ENCODE measurements around the gene CNTN2. TPM values are rescaled to one million over a fixed set of nuclear protein-coding genes. Genes with fewer than 3 reads are reported as not detected.

CNTN2 gene
- total and polyA plus RNA-seq, 2 of the 4 experiments (the other 2 are of a cell fraction), result not detected

- Histone ChIP-seq H3K18ac (ENCODE audit: low read depth, low read length) (no peak overlapping the region), H3K23ac (ENCODE audit: low read depth, low read length) (no peak overlapping the region), H3K36me3 (ENCODE audit: control insufficient read depth, insufficient read depth, low read length) (no peaks in the 10 kb centered on the region), H3K4me2 (ENCODE audit: low read depth, low read length) (no peak overlapping the region), H4K91ac (ENCODE audit: insufficient read depth, low read depth, low read length) (no peak overlapping the region), H3K14ac (replicated peaks; ENCODE audit: low read depth, low read length) (no peak overlapping the region), H3K27me3 (ENCODE audit: control insufficient read depth, insufficient read depth, low read length) (no peaks in the 10 kb centered on the region), H3K4me3 (ENCODE audit: insufficient read depth, low read depth, low read length) (no peak overlapping the region), H2AFZ (replicated peaks; ENCODE audit: low read length, poor library complexity) (no peak overlapping the region), H4K5ac (ENCODE audit: low read depth, low read length) (no peak overlapping the region), H3K4ac (ENCODE audit: low read depth, low read length) (no peak overlapping the region), H2BK120ac (ENCODE audit: low read depth, low read length) (no peak overlapping the region), H4K20me1 (ENCODE audit: insufficient read depth, low read length) (no peaks in the 10 kb centered on the region), H3K9ac (ENCODE audit: low read depth, low read length) (no peak overlapping the region), H3K56ac (ENCODE audit: extremely low read depth, insufficient read depth, low read length) (no peak overlapping the region), H2BK5ac (ENCODE audit: low read depth, low read length, poor library complexity, severe bottlenecking) (no peak overlapping the region), H4K8ac (ENCODE audit: low read depth in 2 of 2, low read length in 2 of 2) (no peak overlapping the region), H3K9me3 (ENCODE audit: control insufficient read depth, insufficient read depth, low read length) (no peaks in the 10 kb centered on the region), H2AK9ac (replicated peaks; ENCODE audit: low read depth, low read length, poor library complexity) (no peak overlapping the region), H2AK5ac (ENCODE audit: low read depth, low read length) (no peak overlapping the region), H3K79me1 (ENCODE audit: low read depth in 1 of 2, low read length in 2 of 2) (peaks cover 8 to 19% of the 10 kb centered on the region in 2 experiments; a peak in 3 of 4 replicates), H3K27ac (ENCODE audit: insufficient read depth, low read length) (no peak overlapping the region), H3K9me1 (ENCODE audit: insufficient read depth, low read length) (no peaks in the 10 kb centered on the region), H2BK20ac (ENCODE audit: low read depth, low read length) (no peak overlapping the region), H2BK15ac (ENCODE audit: low read depth, low read length) (no peak overlapping the region), H3K4me1 (ENCODE audit: control insufficient read depth, insufficient read depth, low read length) (peaks cover 2% of the 10 kb centered on the region; the same call in 1 of the 2 replicates)
- POLR2A ChIA-PET (ENCODE audit: unreplicated experiment), result no interaction called here
- BruUV-seq (replicated peaks), result no TSS peak
- TF ChIP-seq MXI1 (IDR thresholded peaks at IDR 0.05; ENCODE audit: borderline replicate concordance, low read depth, low read length) (no peak), BHLHE40 (IDR thresholded peaks at IDR 0.05; ENCODE audit: low read depth, low read length) (no peak), NFE2L2 (IDR thresholded peaks at IDR 0.05; ENCODE audit: low read depth, low read length) (no peak), RAD21 (IDR thresholded peaks at IDR 0.05; ENCODE audit: low read length) (no peak), CTCF (conservative IDR thresholded peaks at IDR 0.05; ENCODE audit: low read depth, low read length) (no peak)
- TF ChIP-seq, protein P1, sequence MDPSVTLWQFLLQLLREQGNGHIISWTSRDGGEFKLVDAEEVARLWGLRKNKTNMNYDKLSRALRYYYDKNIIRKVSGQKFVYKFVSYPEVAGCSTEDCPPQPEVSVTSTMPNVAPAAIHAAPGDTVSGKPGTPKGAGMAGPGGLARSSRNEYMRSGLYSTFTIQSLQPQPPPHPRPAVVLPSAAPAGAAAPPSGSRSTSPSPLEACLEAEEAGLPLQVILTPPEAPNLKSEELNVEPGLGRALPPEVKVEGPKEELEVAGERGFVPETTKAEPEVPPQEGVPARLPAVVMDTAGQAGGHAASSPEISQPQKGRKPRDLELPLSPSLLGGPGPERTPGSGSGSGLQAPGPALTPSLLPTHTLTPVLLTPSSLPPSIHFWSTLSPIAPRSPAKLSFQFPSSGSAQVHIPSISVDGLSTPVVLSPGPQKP (IDR thresholded peaks at IDR 0.05; ENCODE audit: borderline replicate concordance, low read depth, low read length), result no peak
- in situ Hi-C loops (cut with MboI; ENCODE audit: low sequenced_read_pairs), result no loop called here
- WGBS, 2 experiments (ENCODE audit: extremely low coverage in 2 of 2, insufficient read length in 1 of 2), result no CpG with 5 or more reads among the region's 7 CpGs
- dilution Hi-C loops (cut with HindIII; ENCODE audit: low sequenced_read_pairs, unreplicated experiment), result no loop called here
- CTCF ChIA-PET, result interaction anchor here (0.6 kb wide), 1 partner anchor 129 kb away, joined by 4 read pairs; no protein-coding TSS in a partner anchor
- DNase-seq (no peak), ATAC-seq (ENCODE audit: low read depth) (no peak)
- intact Hi-C loops (cut with micrococcal nuclease), result no loop called here
Measured at GRCh38 chr1:205124726-205125125, 81.7 kb downstream of the CNTN2 start.
